Right cardiac atrium (tissue), 5 donors: ENCODE results near the gene TSHZ1. TPM values are rescaled to one million over a fixed set of nuclear protein-coding genes. Genes with fewer than 3 reads are reported as not detected.

Source experiments
- ATAC-seq, 2 donors: fragments of 200-7000 bp; cut with Tn5 transposase; one replicate each; pipeline versions ENCODE4 v1.8.0 to v1.9.1; 2020; ENCODE audit warnings: moderate library complexity in 2 of 2, mild to moderate bottlenecking in 1 of 2
- DNase-seq, 3 donors: peaks; one replicate each; pipeline ENCODE4 v3.0.0-alpha.2; 2020
- H3K27ac ChIP-seq: one replicate; pipeline ENCODE4 v1.5.1; 2013; ENCODE audit warnings: mild to moderate bottlenecking, low read length, control low read depth, moderate library complexity
- H3K27me3 ChIP-seq: one replicate; pipeline ENCODE4 v1.6.1; 2013; ENCODE audit not compliant: control insufficient read depth, insufficient read depth
- H3K4me1 ChIP-seq: one replicate; pipeline ENCODE4 v1.6.1; 2013; ENCODE audit warnings: low read length; ENCODE audit not compliant: control insufficient read depth, insufficient read depth
- H3K4me3 ChIP-seq: one replicate; pipeline ENCODE4 v1.5.1; 2013; ENCODE audit warnings: low read length, control low read depth
- H3K9me3 ChIP-seq: one replicate; pipeline ENCODE4 v1.6.1; 2013; ENCODE audit warnings: low read length; ENCODE audit not compliant: control insufficient read depth
- WGBS: extraction: QIAGEN DNeasy Blood & Tissue Kit; methylation state at CpG from one replicate; pipeline ENCODE4 v1.1.7; 2013; 5-methylcytosine and 5-hydroxymethylcytosine counted together
- intact Hi-C, 4 donors: fragments of 100-400 bp; cut with DNase I; formaldehyde crosslinking; loops; one replicate each; pipeline versions ENCODE4 v1.11.0 to v1.14.0; 2022 to 2023
- long read RNA-seq, 4 donors: library from polyadenylated mRNA; unstranded; transcript quantifications; one replicate each; pipeline ENCODE4 v2.0.0, GENCODE V29; 2020 to 2021
- polyA plus RNA-seq: library from polyadenylated mRNA; stranded (reverse); fragments of 200-250 nt; gene quantifications from one replicate; pipeline ENCODE4 v1.2.3, GENCODE V29; 2013
- total RNA-seq, 4 donors: library from RNA; stranded (reverse); fragmentation: NEBNext Ultra II Directional; extraction: Animal tissue kit (Norgen Biotek cat#: 25700); gene quantifications; one replicate each; pipeline ENCODE4 v1.2.1, GENCODE V29; 2021
- donor health status: healthy with polysubstance abuse.
- donor health status: DM: no; HTN: yes; CAD: no.
- donor health status: DM: no; HTN: no; CAD: no.
- donor health status: DM: no; HTN: yes; CAD: no; lungs with severe emphysema.
- donor health status: DM: yes; HTN: yes; CAD: no.

The TSHZ1 gene, protein sequence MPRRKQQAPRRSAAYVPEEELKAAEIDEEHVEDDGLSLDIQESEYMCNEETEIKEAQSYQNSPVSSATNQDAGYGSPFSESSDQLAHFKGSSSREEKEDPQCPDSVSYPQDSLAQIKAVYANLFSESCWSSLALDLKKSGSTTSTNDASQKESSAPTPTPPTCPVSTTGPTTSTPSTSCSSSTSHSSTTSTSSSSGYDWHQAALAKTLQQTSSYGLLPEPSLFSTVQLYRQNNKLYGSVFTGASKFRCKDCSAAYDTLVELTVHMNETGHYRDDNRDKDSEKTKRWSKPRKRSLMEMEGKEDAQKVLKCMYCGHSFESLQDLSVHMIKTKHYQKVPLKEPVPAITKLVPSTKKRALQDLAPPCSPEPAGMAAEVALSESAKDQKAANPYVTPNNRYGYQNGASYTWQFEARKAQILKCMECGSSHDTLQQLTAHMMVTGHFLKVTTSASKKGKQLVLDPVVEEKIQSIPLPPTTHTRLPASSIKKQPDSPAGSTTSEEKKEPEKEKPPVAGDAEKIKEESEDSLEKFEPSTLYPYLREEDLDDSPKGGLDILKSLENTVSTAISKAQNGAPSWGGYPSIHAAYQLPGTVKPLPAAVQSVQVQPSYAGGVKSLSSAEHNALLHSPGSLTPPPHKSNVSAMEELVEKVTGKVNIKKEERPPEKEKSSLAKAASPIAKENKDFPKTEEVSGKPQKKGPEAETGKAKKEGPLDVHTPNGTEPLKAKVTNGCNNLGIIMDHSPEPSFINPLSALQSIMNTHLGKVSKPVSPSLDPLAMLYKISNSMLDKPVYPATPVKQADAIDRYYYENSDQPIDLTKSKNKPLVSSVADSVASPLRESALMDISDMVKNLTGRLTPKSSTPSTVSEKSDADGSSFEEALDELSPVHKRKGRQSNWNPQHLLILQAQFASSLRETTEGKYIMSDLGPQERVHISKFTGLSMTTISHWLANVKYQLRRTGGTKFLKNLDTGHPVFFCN (N-terminal part only)
- total RNA-seq, result 10 to 100 TPM; 13.3 to 24.7 (median 20.4) TPM
- polyA plus RNA-seq, result 12.7 TPM
- long read RNA-seq, donor 1, full-length matches to known transcripts, result 29 of 29 reads
- long read RNA-seq, donor 1, partial matches to known transcripts, result 0 of 29 reads
- long read RNA-seq, donor 1, other reads (novel, unspliced or antisense), result 0 of 29 reads
- long read RNA-seq, donor 2, full-length matches to known transcripts, result 17 of 17 reads
- long read RNA-seq, donor 2, partial matches to known transcripts, result 0 of 17 reads
- long read RNA-seq, donor 2, other reads (novel, unspliced or antisense), result 0 of 17 reads
- long read RNA-seq, donor 3, full-length matches to known transcripts, result 29 of 30 reads
- long read RNA-seq, donor 3, partial matches to known transcripts, result 0 of 30 reads
- long read RNA-seq, donor 3, other reads (novel, unspliced or antisense), result 1 of 30 reads
- long read RNA-seq, donor 4, full-length matches to known transcripts, result 14 of 14 reads
- long read RNA-seq, donor 4, partial matches to known transcripts, result 0 of 14 reads
- long read RNA-seq, donor 4, other reads (novel, unspliced or antisense), result 0 of 14 reads

GRCh38 chr18:75210274-75211001 is at the start of gene TSHZ1:
TSS of gene TSHZ1 (plus strand) at chr18:75210797. CDS start at chr18:75211877, 1,080 bp downstream.
- no peaks in the 10 kb centered on the region for H3K9me3 ChIP-seq
- H3K27me3 ChIP-seq, result no peaks in the 10 kb centered on the region
- H3K4me3 ChIP-seq, result peak within 1 kb of the TSS; percentile 100
- H3K4me1 ChIP-seq, result no peaks in the 10 kb centered on the region
- intact Hi-C loops, result no loop called here
- no peak for DNase-seq
- WGBS, result 2% methylated on average over 15 of the region's 15 CpGs
- ATAC-seq, result peak; percentile 58 to 69
- peak within 1 kb of the TSS; percentile 98 for H3K27ac ChIP-seq

DNA sequence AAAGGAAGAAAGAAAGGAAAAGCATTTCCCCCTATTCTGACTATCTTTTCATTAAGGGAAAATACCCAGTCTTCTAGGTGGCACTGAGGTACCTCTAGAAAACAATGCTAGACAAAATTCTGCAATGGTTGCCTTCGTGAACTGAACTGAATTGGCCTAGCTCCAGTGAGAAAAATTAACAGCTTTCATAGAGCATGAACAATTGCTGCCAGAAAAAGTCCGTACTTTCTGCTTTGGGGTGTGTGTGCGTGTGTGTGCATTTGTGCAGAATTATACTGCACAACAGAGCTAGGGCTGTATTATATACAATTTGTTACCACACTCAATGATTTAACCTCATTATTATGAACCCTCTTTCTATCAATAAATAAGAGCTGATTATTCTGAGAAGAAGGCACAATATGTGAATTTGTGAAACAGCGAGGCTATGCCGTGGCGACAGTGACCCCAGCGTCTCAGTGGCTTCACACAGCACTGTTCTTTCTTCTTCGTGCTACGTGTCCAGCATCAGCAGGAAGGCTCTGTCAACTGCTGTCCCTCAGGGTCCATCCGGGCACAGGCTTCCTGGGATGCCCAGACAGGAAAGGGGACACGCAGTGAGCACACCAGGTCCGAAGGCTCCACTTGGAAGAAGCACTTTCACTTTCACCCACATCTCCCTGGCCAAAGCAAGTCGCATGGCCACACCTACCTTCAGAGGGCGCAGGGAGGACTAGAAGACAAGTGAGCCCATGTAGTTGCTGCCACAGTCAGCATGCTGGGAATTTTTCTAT is 49.2 kb upstream of the TSHZ1 start:
- ATAC-seq (peak; percentile 55 to 65), DNase-seq (peak in 1 of 3 donors; percentile 68)
- intact Hi-C loops, result no loop called here

DNA sequence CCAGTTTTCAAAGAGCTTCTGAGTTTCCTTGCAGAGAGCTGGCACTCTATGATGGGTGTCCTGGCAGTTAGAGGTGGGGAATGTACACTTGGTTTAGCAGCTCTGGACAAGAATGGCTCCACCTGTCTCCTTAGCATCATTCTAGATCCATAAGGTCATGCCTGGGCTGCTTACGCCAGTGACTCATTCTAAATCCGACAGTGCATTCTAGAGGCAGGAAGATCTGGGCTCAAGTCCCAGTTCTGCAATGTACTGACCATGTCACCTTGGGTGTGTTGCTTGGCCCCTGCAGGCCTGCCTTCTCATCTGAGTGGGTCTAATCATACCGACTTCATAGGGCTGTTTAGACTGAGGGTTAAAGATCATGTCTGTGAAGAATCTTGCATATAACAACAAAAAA is 48.1 kb upstream of the TSHZ1 start:
- Histone ChIP-seq H3K27ac (no peak overlapping the region), H3K9me3 (no peaks in the 10 kb centered on the region), H3K4me1 (no peaks in the 10 kb centered on the region), H3K4me3 (no peak overlapping the region), H3K27me3 (no peaks in the 10 kb centered on the region)
- DNase-seq (no peak), ATAC-seq (peak; percentile 59 to 69)
- 44% methylated on average over 3 of the region's 3 CpGs for WGBS
- intact Hi-C loops, result no loop called here

More for the DNA sequence above, 49.2 kb upstream of the TSHZ1 start:
- no peaks in the 10 kb centered on the region for H3K9me3 ChIP-seq
- peak overlapping the region; percentile 53 for H3K4me3 ChIP-seq
- no peak overlapping the region for H3K27ac ChIP-seq
- H3K4me1 ChIP-seq, result no peaks in the 10 kb centered on the region
- WGBS, result 49% methylated on average over 14 of the region's 14 CpGs
- no peaks in the 10 kb centered on the region for H3K27me3 ChIP-seq

GRCh38 chr18:75162978-75163377 is 47.6 kb upstream of the TSHZ1 start:
- DNase-seq (no peak), ATAC-seq (no peak)
- 84% methylated on average over 4 of the region's 4 CpGs for WGBS
- Histone ChIP-seq H3K4me1 (no peaks in the 10 kb centered on the region), H3K27me3 (no peaks in the 10 kb centered on the region), H3K4me3 (no peak overlapping the region), H3K9me3 (no peaks in the 10 kb centered on the region), H3K27ac (no peak overlapping the region)
- intact Hi-C loops, result no loop called here

DNA sequence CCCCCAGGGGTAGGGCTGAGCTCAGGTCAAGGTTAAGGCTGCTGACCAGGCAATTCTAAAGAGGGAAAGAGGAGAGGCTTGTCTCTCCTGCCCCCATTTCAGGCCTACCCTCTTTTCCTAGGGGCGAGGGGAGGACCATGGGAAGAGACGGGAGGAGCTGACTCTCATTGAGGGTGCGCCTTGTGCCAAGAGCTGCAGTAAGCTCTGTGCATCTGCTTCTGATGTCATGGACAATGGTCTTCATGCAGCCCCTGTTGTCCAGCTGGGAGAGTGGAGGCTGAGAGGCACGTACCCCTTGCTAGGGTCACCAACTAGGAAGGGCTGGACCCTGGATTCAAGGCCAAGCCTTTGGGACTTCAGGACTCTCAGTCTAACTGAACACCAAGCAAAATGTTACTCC is 46.9 kb upstream of the TSHZ1 start:
- Histone ChIP-seq H3K9me3 (no peaks in the 10 kb centered on the region), H3K4me3 (no peak overlapping the region), H3K27me3 (no peaks in the 10 kb centered on the region), H3K4me1 (no peaks in the 10 kb centered on the region), H3K27ac (no peak overlapping the region)
- WGBS, result 93% methylated on average over 4 of the region's 4 CpGs
- ATAC-seq (no peak), DNase-seq (no peak)
- intact Hi-C loops, result no loop called here

DNA sequence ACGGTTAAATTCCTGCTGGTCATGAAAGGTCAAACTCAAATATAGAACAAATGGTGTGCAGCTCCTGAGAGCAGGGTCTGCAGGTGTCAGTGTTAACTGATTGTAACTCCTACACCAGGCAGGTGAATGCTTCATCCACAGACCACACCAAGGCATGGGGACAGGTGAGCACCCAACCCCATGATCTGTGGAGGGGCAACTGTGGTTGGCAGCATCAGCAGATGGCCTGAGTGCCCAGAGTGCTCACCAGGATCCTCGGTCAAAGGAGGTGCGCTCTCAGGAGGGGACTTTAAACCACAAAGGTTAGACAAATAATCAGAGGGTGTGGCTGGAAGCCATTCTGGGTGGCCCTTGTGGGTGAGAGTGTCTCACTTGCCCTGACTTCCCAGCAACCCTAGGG is 46.1 kb upstream of the TSHZ1 start:
- Histone ChIP-seq H3K9me3 (no peaks in the 10 kb centered on the region), H3K4me3 (no peak overlapping the region), H3K27ac (no peak overlapping the region), H3K4me1 (no peaks in the 10 kb centered on the region), H3K27me3 (no peaks in the 10 kb centered on the region)
- intact Hi-C loops, result no loop called here
- ATAC-seq (no peak), DNase-seq (no peak)
- WGBS, result 93% methylated on average over 3 of the region's 3 CpGs

GRCh38 chr18:75165926-75166325 is 44.7 kb upstream of the TSHZ1 start:
- H3K27ac ChIP-seq, result no peak overlapping the region
- no peak overlapping the region for H3K4me3 ChIP-seq
- DNase-seq (no peak), ATAC-seq (no peak)
- H3K9me3 ChIP-seq, result no peaks in the 10 kb centered on the region
- no peaks in the 10 kb centered on the region for H3K27me3 ChIP-seq
- intact Hi-C loops, result no loop called here
- 95% methylated on average over 8 of the region's 8 CpGs for WGBS
- H3K4me1 ChIP-seq, result no peaks in the 10 kb centered on the region

- Histone ChIP-seq H3K27me3 (no peaks in the 10 kb centered on the region), H3K4me1 (no peaks in the 10 kb centered on the region), H3K4me3 (no peak overlapping the region), H3K9me3 (no peaks in the 10 kb centered on the region), H3K27ac (no peak overlapping the region)
- intact Hi-C loops, result no loop called here
- WGBS, result 85% methylated on average over 10 of the region's 10 CpGs
- ATAC-seq (no peak), DNase-seq (no peak)
These were observed 43.5 kb upstream of the TSHZ1 start for GRCh38 chr18:75167137-75167536.

GRCh38 chr18:75167759-75168618 is 42.6 kb upstream of the TSHZ1 start:
- H3K4me1 ChIP-seq, result no peaks in the 10 kb centered on the region
- WGBS, result 37% methylated on average over 33 of the region's 33 CpGs
- peak overlapping the region; percentile 21 for H3K27ac ChIP-seq
- peak; percentile 34 to 74 (median 73) for DNase-seq
- intact Hi-C loops, result no loop called here
- no peaks in the 10 kb centered on the region for H3K27me3 ChIP-seq
- peak; percentile 56 to 63 for ATAC-seq
- H3K4me3 ChIP-seq, result peak overlapping the region; percentile 33
- H3K9me3 ChIP-seq, result no peaks in the 10 kb centered on the region
